H1 (cell line): ENCODE results near the gene PIK3R4. TPM values are rescaled to one million over a fixed set of nuclear protein-coding genes. Genes with fewer than 3 reads are reported as not detected.

Experiments used
- FOSL1 ChIP-seq: IDR thresholded peaks from 2 replicates; pipeline ENCODE4 v1.6.1; 2011; ENCODE audit warnings: mild to moderate bottlenecking, low read depth, low read length, moderate library complexity; ENCODE audit not compliant: insufficient read depth
- TAF1 ChIP-seq: IDR thresholded peaks from 2 replicates; pipeline ENCODE4 v1.6.1; 2011; ENCODE audit warnings: mild to moderate bottlenecking, low read depth, low read length
- polyA plus RNA-seq, 7 experiments: library from polyadenylated mRNA; depleted of rRNA in 3 of 7; stranded (reverse) in 5 of 7; unstranded in 2 of 7; fragments of >200 nt in 5 of 7; fragments of 200-250 nt in 2 of 7; gene quantifications; 1 replicate in 5 of 7; 2 replicates in 1 of 7; 4 replicates in 1 of 7; pipeline versions ENCODE4 v1.2.1 to v1.2.3, GENCODE V29; 2011 to 2013; ENCODE audit warnings: missing spikeins in 2 of 7, mixed read lengths in 2 of 7
- total RNA-seq: library from RNA; stranded (reverse); fragmentation: NEBNext Ultra II Directional; extraction: Animal tissue kit (Norgen Biotek cat#: 25700); gene quantifications from 2 replicates; pipeline ENCODE4 v1.2.1, GENCODE V29; 2021

Gene PIK3R4
- total and polyA plus RNA-seq, 2 of the 8 experiments (the other 6 are each of a cell fraction or from before 2014, with no cell fraction given): 43.8 to 87.4 TPM

DNA sequence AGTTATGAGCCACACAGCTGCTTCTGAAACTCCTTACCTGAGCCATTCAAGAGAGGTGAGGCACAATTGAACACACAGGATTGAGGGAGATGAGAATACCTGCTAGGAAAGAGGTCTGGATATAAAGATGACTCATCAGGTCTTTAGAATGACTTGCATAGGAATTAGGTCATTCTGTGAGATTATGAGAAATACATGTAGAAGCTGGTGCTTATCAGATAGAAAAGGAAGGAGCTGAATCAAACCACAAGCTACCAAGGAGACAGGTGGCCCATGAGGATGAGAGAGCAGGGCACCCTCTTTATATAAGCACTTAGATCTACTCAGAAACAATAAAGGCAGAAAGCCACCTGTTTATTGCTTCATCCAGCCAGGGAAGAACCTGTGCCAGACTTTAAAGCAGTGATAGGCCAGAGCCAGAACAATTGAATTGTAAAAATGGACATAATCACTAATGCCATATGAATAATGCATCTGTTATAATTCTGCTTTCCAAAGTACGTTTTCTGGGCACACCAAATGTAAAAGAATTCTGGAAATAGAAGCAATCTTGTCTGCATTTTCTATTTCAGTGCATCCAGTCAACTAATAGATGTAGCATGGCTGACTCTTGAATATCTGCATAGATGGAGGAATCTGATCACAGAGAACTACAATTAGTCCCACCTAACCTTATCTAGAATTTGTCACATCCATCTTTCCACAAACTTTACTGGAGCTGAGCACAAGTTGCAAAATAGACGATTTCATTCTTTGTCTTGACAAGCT lies 74.9 kb downstream of the PIK3R4 start (continued):
- TF ChIP-seq FOSL1 (no peak), TAF1 (no peak)
- TF ChIP-seq, all 59 proteins: peak for 0
